Activated CD8-positive, alpha-beta T cell treated with anti-CD3 and anti-CD28 coated beads for 36 hours (primary cell): ENCODE results near the gene IPO5. TPM values are rescaled to one million over a fixed set of nuclear protein-coding genes. Genes with fewer than 3 reads are reported as not detected.

Experiments
- ATAC-seq: fragments of 200-7000 bp; cut with Tn5 transposase; one replicate; pipeline ENCODE4 v1.10.0; 2021; ENCODE audit warnings: mild to moderate bottlenecking, moderate library complexity
- CTCF ChIA-PET: fragments of 350-600 bp; sonication (Branson Sonifier 250); formaldehyde crosslinking; loops from one replicate; lab custom pipeline; 2021; ENCODE audit warnings: antibody characterized with exemption; lab: Charles Lee
- POLR2A ChIA-PET: fragments of 350-600 bp; sonication (Branson Sonifier 250); formaldehyde crosslinking; loops from one replicate; lab custom pipeline; 2021; ENCODE audit warnings: antibody characterized with exemption; lab: Charles Lee
- DNase-seq: peaks from one replicate; pipeline ENCODE4 v3.0.0-alpha.2; 2020
- H3K27ac Mint-ChIP-seq: one replicate; pipeline ENCODE4 v1.8.0; 2021; ENCODE audit warnings: mild to moderate bottlenecking, mixed read lengths
- H3K27me3 Mint-ChIP-seq: one replicate; pipeline ENCODE4 v1.8.0; 2021; ENCODE audit warnings: mixed read lengths
- H3K36me3 Mint-ChIP-seq: one replicate; pipeline ENCODE4 v1.8.0; 2021; ENCODE audit warnings: low read depth, mixed read lengths
- H3K4me1 Mint-ChIP-seq: one replicate; pipeline ENCODE4 v1.8.0; 2021; ENCODE audit warnings: low read depth, mixed read lengths
- H3K4me3 Mint-ChIP-seq: one replicate; pipeline ENCODE4 v1.8.0; 2021; ENCODE audit warnings: mild to moderate bottlenecking, moderate library complexity, mixed read lengths
- H3K9me3 Mint-ChIP-seq: one replicate; pipeline ENCODE4 v1.8.0; 2021; ENCODE audit warnings: mixed read lengths
- intact Hi-C: fragments of 100-400 bp; cut with micrococcal nuclease; formaldehyde crosslinking; loops from one replicate; pipeline ENCODE4 v1.10.0; 2022
- total RNA-seq, 2 experiments: library from RNA; stranded (reverse); gene quantifications; one replicate each; pipeline ENCODE4 v1.2.3, GENCODE V29; 2021
- TF ChIP-seq, protein P1 (sequence below): fragments of 200-600 bp; IDR thresholded peaks from one replicate; pipeline ENCODE4 v1.8.0; 2022; ENCODE audit warnings: antibody characterized with exemption, mild to moderate bottlenecking

The IPO5 gene
- total RNA-seq, 2 experiments from 2014 or later, result 242 to 250 TPM

DNA sequence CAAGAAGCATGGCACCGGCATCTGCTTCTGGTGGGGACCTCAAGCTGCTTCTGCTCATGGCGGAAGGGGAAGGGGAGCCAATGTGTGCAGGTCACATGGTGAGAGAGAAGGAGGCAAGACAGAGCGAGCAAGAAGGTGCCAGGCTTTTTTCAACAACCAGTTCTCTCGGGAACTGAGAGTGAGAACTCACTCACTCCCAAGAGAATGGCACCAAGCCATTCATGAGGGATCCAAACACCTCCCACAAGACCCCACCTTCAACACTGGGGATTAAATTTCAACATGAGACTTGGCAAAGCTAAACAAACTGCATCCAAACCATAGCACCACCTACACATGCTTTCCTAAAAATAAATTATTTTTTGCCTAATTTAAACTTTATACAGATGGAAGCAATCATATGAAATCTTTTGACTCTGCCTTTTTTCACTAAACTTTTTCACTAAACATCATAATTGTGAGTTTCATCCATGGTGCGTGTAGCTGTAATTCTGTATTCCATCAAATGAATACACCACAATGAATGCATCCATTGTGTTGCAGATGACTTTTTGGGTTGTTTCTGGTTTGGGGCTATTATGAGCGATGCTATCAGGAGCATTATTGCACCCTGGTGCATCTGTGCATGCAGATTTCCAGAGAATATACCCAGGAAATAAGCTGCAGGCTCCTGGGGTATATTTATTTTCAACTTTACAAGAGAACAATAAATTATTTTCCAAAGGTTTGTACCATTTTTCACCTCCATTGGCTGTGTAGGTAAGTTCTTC is 14.6 kb upstream of the IPO5 start:
- no peak for ATAC-seq
- DNase-seq, result no peak
- intact Hi-C loops, result no loop called here
- no peaks in the 10 kb centered on the region for H3K36me3 Mint-ChIP-seq
- POLR2A ChIA-PET, result no interaction called here
- TF ChIP-seq, protein P1, sequence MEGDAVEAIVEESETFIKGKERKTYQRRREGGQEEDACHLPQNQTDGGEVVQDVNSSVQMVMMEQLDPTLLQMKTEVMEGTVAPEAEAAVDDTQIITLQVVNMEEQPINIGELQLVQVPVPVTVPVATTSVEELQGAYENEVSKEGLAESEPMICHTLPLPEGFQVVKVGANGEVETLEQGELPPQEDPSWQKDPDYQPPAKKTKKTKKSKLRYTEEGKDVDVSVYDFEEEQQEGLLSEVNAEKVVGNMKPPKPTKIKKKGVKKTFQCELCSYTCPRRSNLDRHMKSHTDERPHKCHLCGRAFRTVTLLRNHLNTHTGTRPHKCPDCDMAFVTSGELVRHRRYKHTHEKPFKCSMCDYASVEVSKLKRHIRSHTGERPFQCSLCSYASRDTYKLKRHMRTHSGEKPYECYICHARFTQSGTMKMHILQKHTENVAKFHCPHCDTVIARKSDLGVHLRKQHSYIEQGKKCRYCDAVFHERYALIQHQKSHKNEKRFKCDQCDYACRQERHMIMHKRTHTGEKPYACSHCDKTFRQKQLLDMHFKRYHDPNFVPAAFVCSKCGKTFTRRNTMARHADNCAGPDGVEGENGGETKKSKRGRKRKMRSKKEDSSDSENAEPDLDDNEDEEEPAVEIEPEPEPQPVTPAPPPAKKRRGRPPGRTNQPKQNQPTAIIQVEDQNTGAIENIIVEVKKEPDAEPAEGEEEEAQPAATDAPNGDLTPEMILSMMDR, result no peak
- no peaks in the 10 kb centered on the region for H3K9me3 Mint-ChIP-seq
- H3K27ac Mint-ChIP-seq, result no peak overlapping the region
- CTCF ChIA-PET, result no interaction called here
- H3K27me3 Mint-ChIP-seq, result peaks cover 19% of the 10 kb centered on the region
- H3K4me1 Mint-ChIP-seq, result no peaks in the 10 kb centered on the region
- H3K4me3 Mint-ChIP-seq, result no peak overlapping the region

DNA sequence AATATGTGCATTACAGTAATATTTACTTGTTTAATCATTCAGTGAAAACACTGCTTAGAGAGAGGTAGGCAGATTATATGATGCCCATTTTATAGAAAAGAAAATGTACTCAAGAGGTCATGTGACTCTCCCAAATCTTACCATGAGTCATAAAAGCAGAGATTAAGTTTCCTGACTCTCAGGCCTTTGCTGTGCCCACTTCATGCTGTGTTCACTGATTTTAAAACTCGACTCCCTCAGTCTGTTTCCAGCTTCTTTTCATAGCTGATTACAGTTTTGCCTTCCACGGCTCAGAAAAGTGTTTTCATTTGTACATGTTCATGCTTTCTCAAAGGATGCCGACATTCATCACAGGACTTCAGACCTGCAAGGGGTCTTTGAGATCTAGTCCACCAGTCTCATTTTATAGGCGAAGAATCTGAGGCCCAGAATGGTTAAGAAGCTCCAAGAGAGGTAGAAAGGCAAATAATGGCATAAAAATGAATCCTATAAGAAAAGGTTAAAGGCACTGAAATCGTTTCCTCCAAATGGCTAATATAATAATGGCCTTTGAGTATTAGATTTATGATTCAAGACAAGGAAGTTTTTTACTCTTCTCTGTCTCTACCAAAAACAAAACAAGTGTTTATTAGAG is 9.0 kb upstream of the IPO5 start:
- DNase-seq (no peak), ATAC-seq (no peak)
- peaks cover 5% of the 10 kb centered on the region for H3K27me3 Mint-ChIP-seq
- H3K36me3 Mint-ChIP-seq, result no peaks in the 10 kb centered on the region
- POLR2A ChIA-PET, result no interaction called here
- H3K4me1 Mint-ChIP-seq, result no peaks in the 10 kb centered on the region
- CTCF ChIA-PET, result no interaction called here
- no peaks in the 10 kb centered on the region for H3K9me3 Mint-ChIP-seq
- TF ChIP-seq, protein P1, result no peak
- H3K4me3 Mint-ChIP-seq, result no peak overlapping the region
- intact Hi-C loops, result no loop called here
- no peak overlapping the region for H3K27ac Mint-ChIP-seq

DNA sequence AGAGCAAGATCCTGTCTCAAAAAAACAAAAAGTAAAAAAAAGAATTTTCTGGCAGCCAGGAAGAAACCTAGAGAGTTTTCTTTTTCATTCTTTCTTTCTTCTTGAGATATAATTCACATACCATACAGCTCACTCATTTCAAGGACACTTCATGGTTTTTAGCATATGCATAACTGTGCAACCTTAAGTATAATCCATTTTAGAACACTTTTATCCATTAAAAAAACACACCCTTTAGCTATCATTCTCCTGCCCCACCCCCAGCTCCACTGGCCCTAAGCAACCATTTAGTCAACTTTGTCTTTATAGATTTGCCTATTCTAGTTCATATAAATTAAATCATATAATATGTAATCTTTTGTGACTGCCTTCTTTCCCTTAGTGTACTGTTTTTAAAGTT is 8.1 kb upstream of the IPO5 start:
- H3K4me3 Mint-ChIP-seq, result no peak overlapping the region
- CTCF ChIA-PET, result no interaction called here
- H3K4me1 Mint-ChIP-seq, result no peaks in the 10 kb centered on the region
- intact Hi-C loops, result no loop called here
- peaks cover 4% of the 10 kb centered on the region for H3K27me3 Mint-ChIP-seq
- H3K36me3 Mint-ChIP-seq, result no peaks in the 10 kb centered on the region
- ATAC-seq (no peak), DNase-seq (no peak)
- H3K27ac Mint-ChIP-seq, result no peak overlapping the region
- peaks cover 2% of the 10 kb centered on the region for H3K9me3 Mint-ChIP-seq
- POLR2A ChIA-PET, result no interaction called here
- TF ChIP-seq, protein P1, result no peak

DNA sequence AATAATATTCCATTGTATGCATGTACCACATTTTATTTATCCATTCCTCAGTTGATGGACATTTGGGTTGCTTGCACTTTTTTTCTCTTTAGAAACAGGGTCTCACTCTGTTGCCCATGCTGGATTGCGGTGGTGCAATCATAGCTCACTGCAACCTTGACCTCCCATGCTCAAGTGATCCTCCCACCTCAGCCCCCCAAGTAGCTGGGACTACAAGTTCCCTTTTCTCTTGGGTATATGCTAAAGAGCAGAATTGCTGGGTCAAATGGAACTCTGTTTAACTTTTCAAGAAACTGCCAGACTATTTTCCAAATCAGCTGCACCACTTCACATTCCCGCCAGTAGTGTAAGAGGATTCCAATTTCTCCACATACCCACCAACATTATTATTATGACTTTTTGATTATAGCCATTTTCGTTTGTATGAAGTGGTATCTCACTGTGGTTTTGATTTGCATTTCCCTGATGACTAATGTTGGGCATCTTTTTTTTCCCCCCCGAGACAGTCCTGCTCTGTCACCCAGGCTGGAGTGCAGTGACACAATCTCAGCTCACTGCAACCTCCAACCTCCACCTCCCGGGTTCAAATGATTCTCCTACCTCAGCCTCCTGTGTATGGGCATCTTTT is 7.6 kb upstream of the IPO5 start:
- ChIA-PET CTCF (no interaction called here), POLR2A (no interaction called here)
- intact Hi-C loops, result no loop called here
- ATAC-seq, result peak; percentile 70
- TF ChIP-seq, protein P1, result no peak
- Mint-ChIP-seq H3K4me3 (no peak overlapping the region), H3K4me1 (no peaks in the 10 kb centered on the region), H3K9me3 (peaks cover 3% of the 10 kb centered on the region), H3K36me3 (no peaks in the 10 kb centered on the region), H3K27ac (no peak overlapping the region), H3K27me3 (peaks cover 8% of the 10 kb centered on the region)
- DNase-seq, result peak; percentile 15
